Endodermal cell (in vitro differentiated cells): Measurements from ENCODE around the gene ZFYVE28. TPM values are rescaled to one million over a fixed set of nuclear protein-coding genes. Genes with fewer than 3 reads are reported as not detected.

Source experiments
- DNase-seq: peaks from one replicate; pipeline ENCODE4 v3.0.0-alpha.2; 2017
- H3K27ac ChIP-seq: 2 replicates; pipeline ENCODE4 v1.5.1; 2013; ENCODE audit warnings: mild to moderate bottlenecking, low read depth, low read length, moderate library complexity
- H3K27me3 ChIP-seq: 2 replicates; pipeline ENCODE4 v1.6.1; 2013; ENCODE audit warnings: mild to moderate bottlenecking, low read length, moderate library complexity; ENCODE audit not compliant: insufficient read depth, control insufficient read depth, poor library complexity, severe bottlenecking
- H3K36me3 ChIP-seq: 2 replicates; pipeline ENCODE4 v1.7.0; 2013; ENCODE audit warnings: mild to moderate bottlenecking, low read length, moderate library complexity; ENCODE audit not compliant: control insufficient read depth, insufficient read depth
- H3K4me1 ChIP-seq: one replicate; pipeline ENCODE4 v1.7.0; 2013; ENCODE audit warnings: low read length; ENCODE audit not compliant: control insufficient read depth, insufficient read depth
- H3K4me3 ChIP-seq: 2 replicates; pipeline ENCODE4 v1.5.1; 2013; ENCODE audit warnings: mild to moderate bottlenecking, low read length, moderate library complexity
- H3K9ac ChIP-seq: 2 replicates; pipeline ENCODE4 v1.6.1; 2013; ENCODE audit warnings: mild to moderate bottlenecking, low read length, moderate library complexity; ENCODE audit not compliant: poor library complexity, severe bottlenecking; ENCODE audit errors: extremely low read depth
- H3K9me3 ChIP-seq: 2 replicates; pipeline ENCODE4 v1.6.1; 2013; ENCODE audit warnings: mild to moderate bottlenecking, low read length, moderate library complexity; ENCODE audit not compliant: control insufficient read depth
- H3K27ac Mint-ChIP-seq: 2 replicates; pipeline ENCODE4 v1.8.0; 2020; ENCODE audit warnings: mixed read lengths
- H3K27me3 Mint-ChIP-seq: 2 replicates; pipeline ENCODE4 v1.8.0; 2021; ENCODE audit warnings: mild to moderate bottlenecking, mixed read lengths; ENCODE audit not compliant: insufficient read depth
- H3K36me3 Mint-ChIP-seq: 2 replicates; pipeline ENCODE4 v1.8.0; 2020; ENCODE audit warnings: low read depth, mixed read lengths
- H3K4me1 Mint-ChIP-seq: 2 replicates; pipeline ENCODE4 v1.8.0; 2020; ENCODE audit warnings: mixed read lengths
- H3K4me3 Mint-ChIP-seq: 2 replicates; pipeline ENCODE4 v1.8.0; 2020; ENCODE audit warnings: mild to moderate bottlenecking, moderate library complexity, mixed read lengths
- H3K9me3 Mint-ChIP-seq: 2 replicates; pipeline ENCODE4 v1.8.0; 2020; ENCODE audit warnings: mild to moderate bottlenecking, mixed read lengths
- CTCF ChIP-seq: fragments of 200-600 bp; sonication (generic); conservative IDR thresholded peaks from 2 replicates; pipeline ENCODE4 v1.5.0; 2021; ENCODE audit warnings: antibody characterized with exemption, mild to moderate bottlenecking
- WGBS, 2 experiments: methylation state at CpG; one replicate each; pipeline versions ENCODE4 v1.1.5 to v1.1.7; 2013; ENCODE audit warnings: missing lambda C conversion rate in 2 of 2, mixed read lengths in 1 of 2; ENCODE audit not compliant: insufficient coverage in 1 of 2, insufficient read length in 1 of 2; 5-methylcytosine and 5-hydroxymethylcytosine counted together
- total RNA-seq, 2 donors: library from RNA; stranded (reverse); fragmentation: NEBNext Ultra II Directional in 1 of 2; extraction: Animal tissue kit (Norgen Biotek cat#: 25700) in 1 of 2; gene quantifications; 2 replicates in 1 of 2; 3 replicates in 1 of 2; pipeline ENCODE4 v1.2.1, GENCODE V29; 2021

ZFYVE28 gene
- total RNA-seq, 2 donors from 2014 or later = 0.73 to 1.6 TPM

GRCh38 chr4:2340272-2341061 is 78.0 kb downstream of the ZFYVE28 start:
- Mint-ChIP-seq H3K9me3 (no peaks in the 10 kb centered on the region), H3K4me3 (no peak overlapping the region), H3K36me3 (no peaks in the 10 kb centered on the region), H3K27ac (no peak overlapping the region), H3K27me3 (no peaks in the 10 kb centered on the region), H3K4me1 (no peaks in the 10 kb centered on the region)
- 92 to 97% methylated on average over 14 to 27 of the region's 27 CpGs for WGBS, 2 experiments
- DNase-seq = no peak
- H3K27ac ChIP-seq = no peak overlapping the region
- no peak overlapping the region for H3K9ac ChIP-seq
- TF ChIP-seq CTCF = no peak
- no peak overlapping the region for H3K4me3 ChIP-seq
- H3K4me1 ChIP-seq = no peaks in the 10 kb centered on the region
- no peaks in the 10 kb centered on the region for H3K9me3 ChIP-seq
- no peaks in the 10 kb centered on the region for H3K27me3 ChIP-seq
- H3K36me3 ChIP-seq = no peaks in the 10 kb centered on the region

GRCh38 chr4:2339458-2340271 is 78.8 kb downstream of the ZFYVE28 start:
- 92 to 95% methylated on average over 11 to 39 of the region's 39 CpGs for WGBS, 2 experiments
- TF ChIP-seq CTCF = no peak

DNA sequence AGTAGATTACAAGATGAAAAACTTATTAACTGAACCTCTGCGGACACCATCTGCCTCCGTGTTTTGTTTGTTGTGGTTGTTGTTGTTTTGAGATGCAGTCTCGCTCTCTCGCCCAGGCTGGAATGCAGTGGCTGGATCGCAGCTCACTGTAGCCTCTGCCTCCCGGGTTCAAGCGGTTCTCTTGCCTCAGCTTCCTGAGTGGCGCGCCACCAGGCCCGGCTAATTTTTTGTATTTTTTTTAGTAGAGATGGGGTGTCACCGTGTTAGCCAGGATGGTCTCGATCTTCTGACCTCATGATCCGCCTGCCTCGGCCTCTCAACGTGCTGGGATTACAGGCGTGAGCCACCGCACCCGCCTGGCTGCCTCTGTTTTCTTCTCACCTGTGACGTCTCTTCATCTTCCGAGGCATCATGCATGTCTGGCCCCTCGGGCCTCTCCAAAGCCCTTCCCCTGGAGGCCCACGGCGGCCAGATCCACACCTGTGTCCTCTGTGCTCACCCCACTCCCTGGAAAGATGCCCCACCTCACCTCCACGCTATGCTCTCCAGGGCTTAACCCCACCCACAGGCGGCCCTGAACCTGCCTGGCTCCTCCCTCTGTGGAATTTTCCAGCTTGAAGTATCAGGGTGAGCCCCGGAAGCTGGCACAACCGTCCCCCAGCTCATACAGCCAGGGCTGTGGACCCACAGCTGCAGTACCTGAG is 79.5 kb downstream of the ZFYVE28 start:
- no peaks in the 10 kb centered on the region for H3K27me3 Mint-ChIP-seq
- H3K9me3 Mint-ChIP-seq = no peaks in the 10 kb centered on the region
- H3K4me3 ChIP-seq = no peak overlapping the region
- no peaks in the 10 kb centered on the region for H3K4me1 Mint-ChIP-seq
- H3K36me3 Mint-ChIP-seq = no peaks in the 10 kb centered on the region
- H3K9ac ChIP-seq = no peak overlapping the region
- H3K9me3 ChIP-seq = no peaks in the 10 kb centered on the region
- no peaks in the 10 kb centered on the region for H3K4me1 ChIP-seq
- no peaks in the 10 kb centered on the region for H3K27me3 ChIP-seq
- TF ChIP-seq CTCF = no peak
- H3K27ac ChIP-seq = no peak overlapping the region
- H3K36me3 ChIP-seq = no peaks in the 10 kb centered on the region
- DNase-seq = peak; percentile 69
- 88 to 92% methylated on average over 17 to 27 of the region's 27 CpGs for WGBS, 2 experiments
- no peak overlapping the region for H3K27ac Mint-ChIP-seq
- H3K4me3 Mint-ChIP-seq = no peak overlapping the region

More at GRCh38 chr4:2339458-2340271, 78.8 kb downstream of the ZFYVE28 start:
- Mint-ChIP-seq H3K4me3 (no peak overlapping the region), H3K27me3 (no peaks in the 10 kb centered on the region), H3K9me3 (no peaks in the 10 kb centered on the region), H3K36me3 (no peaks in the 10 kb centered on the region), H3K4me1 (no peaks in the 10 kb centered on the region), H3K27ac (no peak overlapping the region)
- Histone ChIP-seq H3K36me3 (no peaks in the 10 kb centered on the region), H3K27me3 (no peaks in the 10 kb centered on the region), H3K27ac (no peak overlapping the region), H3K4me3 (no peak overlapping the region), H3K4me1 (no peaks in the 10 kb centered on the region), H3K9me3 (no peaks in the 10 kb centered on the region), H3K9ac (no peak overlapping the region)
- DNase-seq = peak; percentile 44
